Muscle of leg (tissue), 11 donors: ENCODE measurements around the gene INPP4B. TPM values are rescaled to one million over a fixed set of nuclear protein-coding genes. Genes with fewer than 3 reads are reported as not detected.

Experiments
- DNase-seq: peaks from one replicate; pipeline ENCODE4 v3.0.0; 2013
- H3K27ac ChIP-seq: one replicate; pipeline ENCODE4 v1.5.1; 2013; ENCODE audit warnings: mild to moderate bottlenecking, low read length, control low read depth
- H3K27me3 ChIP-seq: one replicate; pipeline ENCODE4 v1.6.1; 2013; ENCODE audit warnings: low read length; ENCODE audit not compliant: control insufficient read depth, insufficient read depth
- H3K36me3 ChIP-seq: one replicate; pipeline ENCODE4 v1.6.1; 2013; ENCODE audit warnings: low read length; ENCODE audit not compliant: control insufficient read depth, insufficient read depth
- H3K4me1 ChIP-seq: one replicate; pipeline ENCODE4 v1.6.1; 2013; ENCODE audit warnings: low read length; ENCODE audit not compliant: control insufficient read depth, insufficient read depth
- H3K4me3 ChIP-seq: one replicate; pipeline ENCODE4 v1.5.1; 2013; ENCODE audit warnings: low read length, control low read depth
- H3K9me3 ChIP-seq: replicated peaks from 2 replicates; pipeline ENCODE4 v1.6.1; 2013; ENCODE audit warnings: low read depth, low read length; ENCODE audit not compliant: control insufficient read depth
- WGBS: methylation state at CpG from one replicate; pipeline ENCODE4 v1.1.5; 2013; ENCODE audit warnings: missing lambda C conversion rate; ENCODE audit not compliant: insufficient coverage; 5-methylcytosine and 5-hydroxymethylcytosine counted together
- polyA plus RNA-seq, 8 donors: library from polyadenylated mRNA; unstranded; fragments of 120-200 nt; gene quantifications; one replicate each; pipeline versions ENCODE4 v1.2.1 to v1.2.3, GENCODE V29; 2013; ENCODE audit warnings: inconsistent platforms in 1 of 8, low replicate concordance in 1 of 8; ENCODE audit not compliant: insufficient read length in 8 of 8, insufficient read depth in 1 of 8
- total RNA-seq: library from RNA; stranded (reverse); fragments of 120-200 nt; gene quantifications from one replicate; pipeline ENCODE4 v1.2.4, GENCODE V29; 2013

INPP4B gene
- total and polyA plus RNA-seq, 9 donors, result 15.7 to 55.1 (median 30.6) TPM

DNA sequence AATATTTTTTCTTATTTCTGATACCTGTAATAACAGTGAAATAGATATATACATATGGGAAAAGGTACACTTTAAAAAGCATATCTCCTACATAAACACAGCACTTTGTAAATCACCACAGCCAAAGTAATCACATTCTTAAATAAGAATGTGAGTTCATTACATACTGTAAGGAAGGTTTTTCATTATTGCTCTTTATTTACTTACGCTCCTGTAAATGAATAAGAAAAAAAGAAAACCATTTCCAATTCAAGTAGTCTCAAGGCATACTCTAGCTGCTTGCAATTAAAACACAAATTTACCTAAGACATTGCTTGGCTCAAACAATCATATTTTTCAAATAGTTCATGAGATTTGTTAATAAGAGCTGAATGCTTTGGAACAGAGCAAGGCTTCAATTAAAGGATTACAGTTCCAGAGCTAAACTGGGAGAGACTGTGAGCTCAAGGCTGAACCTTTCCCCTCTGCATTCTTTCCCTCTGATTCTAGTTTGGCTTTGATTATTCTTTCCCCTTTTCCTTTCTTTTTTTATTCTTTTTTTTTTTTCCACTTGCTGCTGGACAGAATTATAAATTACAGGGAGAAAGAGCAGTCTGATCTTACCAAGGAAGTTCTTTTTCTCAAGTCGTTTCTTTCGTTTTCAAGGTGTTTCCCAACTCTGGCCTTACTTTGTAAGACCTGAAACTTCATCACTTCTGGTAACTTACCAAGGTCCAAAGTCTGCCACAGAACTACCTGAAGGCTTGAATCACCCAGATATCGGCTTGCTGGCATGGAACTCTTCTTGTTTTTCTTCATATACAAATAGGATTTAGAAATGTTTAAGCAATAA lies 278.3 kb downstream of the INPP4B start:
- H3K4me3 ChIP-seq, result no peak overlapping the region
- no CpG with 5 or more reads among the region's 4 CpGs for WGBS
- peak; percentile 71 for DNase-seq

DNA sequence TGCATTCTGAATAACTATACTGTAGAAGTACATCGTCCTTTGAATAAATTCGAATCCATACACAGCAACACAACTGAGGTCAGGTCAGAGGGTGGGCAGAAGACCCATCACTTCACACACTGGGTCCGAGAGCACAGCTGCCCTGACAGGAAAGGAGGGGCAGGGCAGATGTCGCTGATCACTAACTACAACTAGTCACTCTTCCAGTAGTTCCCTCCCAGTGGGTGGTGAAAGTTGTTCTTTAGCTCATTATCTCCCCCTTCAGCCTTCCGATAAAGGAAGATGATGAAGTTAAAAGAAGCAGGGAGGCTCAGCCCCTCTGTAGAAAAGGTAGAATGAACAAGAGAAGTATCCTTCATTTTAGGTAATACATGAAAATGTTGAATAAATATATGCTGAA lies 278.9 kb downstream of the INPP4B start:
- no CpG with 5 or more reads among the region's 5 CpGs for WGBS
- peak; percentile 10 for DNase-seq
- Histone ChIP-seq H3K36me3 (no peaks in the 10 kb centered on the region), H3K4me3 (no peak overlapping the region), H3K4me1 (no peaks in the 10 kb centered on the region), H3K27me3 (no peaks in the 10 kb centered on the region), H3K27ac (no peak overlapping the region), H3K9me3 (no peaks in the 10 kb centered on the region)

More for the DNA sequence above, 278.3 kb downstream of the INPP4B start:
- H3K9me3 ChIP-seq, result no peaks in the 10 kb centered on the region
- no peaks in the 10 kb centered on the region for H3K27me3 ChIP-seq
- H3K36me3 ChIP-seq, result no peaks in the 10 kb centered on the region
- H3K27ac ChIP-seq, result no peak overlapping the region
- no peaks in the 10 kb centered on the region for H3K4me1 ChIP-seq

DNA sequence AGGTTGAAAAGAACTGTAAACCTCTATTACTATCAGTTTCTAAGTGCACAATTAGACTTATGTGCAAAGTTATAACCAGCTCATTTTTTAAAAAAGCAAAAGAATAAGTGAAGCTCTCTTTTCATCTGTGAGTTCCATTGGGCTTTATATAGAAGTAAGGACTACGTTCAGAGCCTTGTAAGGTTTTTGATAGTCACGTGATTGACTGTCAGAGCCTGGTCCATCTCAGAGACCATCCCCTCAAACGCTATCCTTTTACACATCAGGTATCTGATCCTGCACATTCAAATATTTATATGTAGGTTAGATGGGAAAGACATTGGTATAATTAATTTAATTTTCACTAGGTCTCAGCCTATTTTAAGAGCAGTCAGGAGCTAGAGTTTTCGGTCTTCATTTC lies 279.3 kb downstream of the INPP4B start:
- no peaks in the 10 kb centered on the region for H3K9me3 ChIP-seq
- no peaks in the 10 kb centered on the region for H3K27me3 ChIP-seq
- H3K27ac ChIP-seq, result no peak overlapping the region
- DNase-seq, result no peak
- H3K4me3 ChIP-seq, result no peak overlapping the region
- no peaks in the 10 kb centered on the region for H3K36me3 ChIP-seq
- no CpG with 5 or more reads among the region's 4 CpGs for WGBS
- no peaks in the 10 kb centered on the region for H3K4me1 ChIP-seq

DNA sequence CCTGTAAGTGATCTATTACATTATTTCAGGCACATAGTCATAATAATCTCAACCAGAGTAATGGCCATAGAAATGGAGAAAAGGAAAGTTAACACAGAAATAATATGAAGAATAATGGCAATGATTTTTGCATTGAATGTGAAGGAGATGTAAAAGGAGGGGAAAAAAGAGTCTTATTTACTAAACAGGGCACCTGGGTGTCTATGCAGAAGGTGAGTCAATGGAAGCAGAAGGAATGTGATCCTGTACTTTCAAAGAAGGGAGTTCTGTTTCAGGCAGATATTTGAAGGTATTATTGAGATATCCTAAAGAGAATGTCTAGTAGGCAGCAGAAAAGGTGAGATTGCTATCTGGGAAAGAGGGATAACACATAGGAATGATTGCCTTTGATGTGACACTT lies 279.9 kb downstream of the INPP4B start:
- H3K4me3 ChIP-seq, result no peak overlapping the region

DNA sequence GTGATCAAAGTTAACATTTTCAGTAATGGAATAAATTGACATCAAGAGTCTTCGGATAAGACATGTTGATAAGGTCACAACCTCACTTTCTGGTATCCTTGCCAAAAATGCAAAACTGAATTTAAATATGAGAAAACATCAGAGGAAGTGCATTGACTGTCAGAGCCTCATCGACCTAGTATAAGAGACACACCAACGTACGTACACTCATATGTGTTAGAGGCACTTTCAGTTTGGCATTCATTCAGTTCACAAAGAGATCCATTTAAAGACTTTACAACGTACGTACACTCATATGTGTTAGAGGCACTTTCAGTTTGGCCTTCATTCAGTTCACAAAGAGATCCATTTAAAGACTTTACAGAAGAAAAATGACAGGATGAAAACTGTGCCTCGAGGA lies 280.3 kb downstream of the INPP4B start:
- no peaks in the 10 kb centered on the region for H3K9me3 ChIP-seq
- H3K4me1 ChIP-seq, result no peaks in the 10 kb centered on the region
- H3K36me3 ChIP-seq, result no peaks in the 10 kb centered on the region
- no peak for DNase-seq
- no peak overlapping the region for H3K27ac ChIP-seq
- no peaks in the 10 kb centered on the region for H3K27me3 ChIP-seq
- no CpG with 5 or more reads among the region's 7 CpGs for WGBS
- no peak overlapping the region for H3K4me3 ChIP-seq

More for the DNA sequence above, 279.9 kb downstream of the INPP4B start:
- Histone ChIP-seq H3K9me3 (no peaks in the 10 kb centered on the region), H3K36me3 (no peaks in the 10 kb centered on the region), H3K27ac (no peak overlapping the region), H3K27me3 (no peaks in the 10 kb centered on the region), H3K4me1 (no peaks in the 10 kb centered on the region)
- no peak for DNase-seq

DNA sequence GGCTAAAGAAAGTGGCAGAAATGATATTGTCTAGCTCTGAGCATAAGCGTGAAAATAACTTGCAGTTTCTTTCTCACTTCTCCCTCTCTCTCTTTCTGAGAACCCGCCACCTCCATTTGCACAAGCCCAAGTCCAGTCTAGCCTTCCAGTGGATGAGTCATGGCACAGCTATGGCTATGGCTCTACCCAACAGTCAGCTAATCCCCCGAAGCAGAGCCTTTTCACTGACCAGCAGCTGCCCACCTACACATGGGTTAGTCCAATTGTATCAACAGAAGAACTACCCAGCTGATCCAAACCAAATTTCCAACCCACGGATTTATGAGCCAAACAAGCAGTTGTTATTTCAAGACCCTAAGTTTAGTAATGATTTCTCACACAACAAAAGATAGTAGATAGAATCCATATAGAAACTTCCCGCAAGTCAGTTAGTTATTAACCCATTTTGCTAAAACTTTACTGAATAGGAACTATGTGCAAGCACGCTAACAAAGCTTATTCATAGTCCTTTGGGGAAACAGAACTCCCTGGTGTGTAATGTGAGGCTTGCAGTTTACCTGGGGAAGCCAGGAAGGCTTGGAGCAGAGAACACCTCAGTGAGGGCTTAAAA lies 282.3 kb downstream of the INPP4B start:
- Histone ChIP-seq H3K4me1 (no peaks in the 10 kb centered on the region), H3K27ac (no peak overlapping the region), H3K4me3 (no peak overlapping the region), H3K36me3 (no peaks in the 10 kb centered on the region), H3K9me3 (no peaks in the 10 kb centered on the region), H3K27me3 (no peaks in the 10 kb centered on the region)
- 100% methylated on average over 1 of the region's 6 CpGs for WGBS
- DNase-seq, result no peak

DNA sequence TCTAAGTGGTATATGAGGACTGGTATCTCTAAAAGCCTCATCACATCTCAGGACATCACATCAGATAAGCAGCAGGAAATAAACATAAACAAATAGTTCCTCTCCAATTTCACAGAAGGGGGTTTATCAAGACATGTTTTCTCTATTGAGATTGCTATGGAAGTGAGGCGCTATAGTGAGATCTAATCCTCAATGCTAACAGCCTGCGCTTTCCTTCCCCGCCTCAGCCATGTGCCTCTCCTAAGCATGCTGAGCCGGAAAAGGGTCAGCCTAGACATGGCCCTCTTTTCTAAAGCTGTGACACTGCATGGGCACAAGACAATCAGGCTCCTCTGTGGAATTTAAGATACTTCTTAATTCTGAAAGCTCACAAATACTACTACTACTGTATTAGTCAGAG lies 286.1 kb downstream of the INPP4B start:
- 100% methylated on average over 3 of the region's 4 CpGs for WGBS
- DNase-seq, result no peak
- no peaks in the 10 kb centered on the region for H3K36me3 ChIP-seq
- H3K27ac ChIP-seq, result no peak overlapping the region
- no peak overlapping the region for H3K4me3 ChIP-seq
- H3K4me1 ChIP-seq, result no peaks in the 10 kb centered on the region
- H3K9me3 ChIP-seq, result no peaks in the 10 kb centered on the region
- no peaks in the 10 kb centered on the region for H3K27me3 ChIP-seq

DNA sequence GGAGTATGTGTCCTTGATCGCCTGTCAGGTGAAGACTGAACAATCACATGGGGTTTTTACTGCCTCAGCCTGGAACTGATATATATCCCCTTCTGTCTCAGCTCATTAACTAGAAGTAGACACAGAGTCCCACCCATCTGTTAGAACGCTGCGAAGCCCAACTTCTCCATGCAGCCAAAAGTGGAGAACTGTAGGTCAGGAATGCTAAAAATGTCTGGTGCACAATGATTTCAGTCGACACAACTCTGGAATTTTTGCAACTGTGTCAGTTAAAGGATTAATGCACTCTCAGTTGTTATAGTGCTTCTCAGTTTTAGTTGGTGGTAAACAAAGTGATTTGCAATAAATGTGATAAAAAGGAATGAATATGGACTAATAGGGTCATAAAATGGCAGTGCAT lies 287.2 kb downstream of the INPP4B start:
- no peak overlapping the region for H3K27ac ChIP-seq
- DNase-seq, result peak; percentile 34
- 23% methylated on average over 1 of the region's 4 CpGs for WGBS
- H3K27me3 ChIP-seq, result no peaks in the 10 kb centered on the region
- H3K36me3 ChIP-seq, result no peaks in the 10 kb centered on the region
- H3K4me1 ChIP-seq, result no peaks in the 10 kb centered on the region
- H3K9me3 ChIP-seq, result no peaks in the 10 kb centered on the region
- H3K4me3 ChIP-seq, result no peak overlapping the region

DNA sequence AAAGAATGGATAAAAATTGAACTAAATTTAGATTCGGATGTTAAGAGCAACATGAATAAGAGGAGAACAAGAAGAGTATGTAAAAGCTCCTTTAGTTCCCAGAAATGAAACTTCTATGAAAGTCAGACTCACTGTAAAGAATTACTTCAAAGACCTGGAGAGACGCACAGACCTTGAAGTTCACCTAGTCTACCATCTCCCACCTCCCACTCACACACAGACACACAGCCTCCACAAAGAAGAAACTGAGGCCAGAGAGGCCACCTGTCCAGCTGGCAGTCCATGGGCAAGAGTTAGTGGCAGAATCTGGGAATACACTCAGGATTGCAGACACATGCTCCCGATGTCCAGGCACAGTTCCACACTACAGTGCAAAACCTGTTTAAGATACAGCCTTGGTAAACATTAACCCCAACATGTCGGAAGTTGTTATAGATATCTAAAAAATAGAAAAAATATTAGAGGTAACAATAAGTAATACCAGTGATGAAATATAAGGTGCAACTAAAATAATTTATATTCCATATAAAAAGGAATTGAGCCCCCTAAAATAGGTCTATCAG lies 288.8 kb downstream of the INPP4B start:
- no peaks in the 10 kb centered on the region for H3K27me3 ChIP-seq
- H3K4me3 ChIP-seq, result no peak overlapping the region
- no peaks in the 10 kb centered on the region for H3K9me3 ChIP-seq
- H3K36me3 ChIP-seq, result no peaks in the 10 kb centered on the region
- no peak overlapping the region for H3K27ac ChIP-seq
- DNase-seq, result no peak
- 100% methylated on average over 1 of the region's 4 CpGs for WGBS
- no peaks in the 10 kb centered on the region for H3K4me1 ChIP-seq

DNA sequence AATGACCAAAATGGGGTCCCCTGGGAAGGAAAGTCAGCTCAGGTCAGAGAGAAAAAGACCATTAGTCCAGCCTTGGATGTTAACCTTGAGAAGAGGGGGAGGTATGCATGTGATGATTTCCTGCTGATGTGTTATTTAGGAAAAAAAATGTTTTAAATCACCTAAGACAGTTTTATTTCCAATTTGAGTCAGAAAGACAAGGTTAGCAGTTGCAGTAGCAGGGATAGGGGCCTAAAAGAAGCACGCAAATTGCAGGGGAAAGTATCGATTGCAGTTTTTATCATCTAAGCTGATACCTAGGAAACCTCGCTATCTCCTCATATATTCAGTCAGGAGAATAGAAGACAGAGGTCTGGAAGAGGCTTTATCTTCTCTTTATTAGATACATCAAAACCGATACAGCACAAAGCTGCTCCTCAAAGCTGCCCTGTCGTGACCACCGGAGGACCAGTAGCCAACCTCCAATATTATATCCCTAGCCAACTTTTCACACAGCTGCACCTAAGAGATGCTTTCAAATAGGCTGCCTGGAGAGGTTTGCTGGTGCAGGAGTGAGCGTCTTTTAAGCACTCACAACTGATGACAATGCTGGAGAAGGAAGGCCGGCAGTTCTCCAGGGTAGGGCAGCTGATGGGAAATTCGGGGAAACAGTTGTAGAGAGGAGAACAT lies 289.4 kb downstream of the INPP4B start:
- H3K27me3 ChIP-seq, result no peaks in the 10 kb centered on the region
- H3K4me1 ChIP-seq, result no peaks in the 10 kb centered on the region
- DNase-seq, result no peak
- no peaks in the 10 kb centered on the region for H3K36me3 ChIP-seq
- H3K4me3 ChIP-seq, result no peak overlapping the region
- WGBS, result 100% methylated on average over 3 of the region's 9 CpGs
- no peak overlapping the region for H3K27ac ChIP-seq
- H3K9me3 ChIP-seq, result no peaks in the 10 kb centered on the region
